ENCODE data around the gene SAE1.
"Not testable (repeated sequence)": the region's sequence is repeated elsewhere in the genome, so short reads cannot be mapped to it uniquely, and the experiment has no call there.

SAE1 gene

GRCh38 chr19:47130589-47131227, at the start of gene SAE1:
Gene SAE1 (plus strand): TSS chr19:47130835. CDS start chr19:47130931, 96 bp downstream.
- DNase-seq, result peak; percentile 89

- DNase-seq, result no peak
These were observed 49.5 kb upstream of the SAE1 start for GRCh38 chr19:47081095-47081494.

DNA sequence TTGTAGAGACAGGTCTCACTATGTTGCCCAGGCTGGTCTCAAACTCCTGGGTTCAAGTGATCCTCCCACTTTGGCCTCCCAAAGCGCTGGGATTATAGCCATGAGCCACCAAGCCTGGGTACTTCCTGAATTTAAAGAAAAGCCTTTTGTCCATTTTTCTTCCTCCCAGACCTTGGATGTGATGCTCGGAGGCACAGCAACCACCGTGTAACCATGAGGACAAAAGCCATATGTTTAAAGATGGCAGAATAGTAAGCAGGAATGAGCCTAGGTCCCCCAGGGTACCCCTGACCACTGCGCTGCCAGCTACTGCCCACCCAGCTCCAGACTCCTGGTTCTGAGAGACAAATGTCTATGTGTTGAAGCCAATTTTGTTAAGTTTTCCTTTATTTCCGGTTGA, 48.1 kb upstream of the SAE1 start:
- no peak for DNase-seq

DNA sequence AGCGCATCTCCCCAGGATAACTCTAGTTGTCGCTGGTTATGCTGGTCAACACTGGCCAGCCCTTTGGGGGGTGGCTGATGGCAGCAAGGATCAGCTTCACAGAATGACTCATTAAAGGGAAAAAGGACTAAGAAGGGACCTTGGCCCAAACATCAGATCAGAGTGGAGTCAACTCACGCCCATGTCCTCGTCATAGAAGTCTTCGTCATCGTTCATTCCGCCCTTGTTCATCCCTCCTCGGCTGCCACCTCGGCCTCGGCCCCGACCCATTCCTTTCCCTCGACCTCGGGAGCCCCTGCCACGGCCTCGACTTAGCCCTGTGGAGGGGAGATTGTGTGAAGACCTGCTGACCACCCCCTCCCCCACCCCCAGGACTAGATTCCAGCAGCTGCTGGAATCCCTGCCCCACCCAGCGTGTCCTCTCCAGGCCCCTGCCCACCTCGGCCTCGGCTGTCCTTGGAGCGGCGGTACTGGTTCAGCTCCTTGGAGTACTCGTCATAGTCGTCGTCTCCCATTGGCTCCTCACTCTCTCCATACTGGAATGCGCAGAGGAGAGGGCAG, 45.7 kb upstream of the SAE1 start:
- DNase-seq, result no peak

GRCh38 chr19:47086280-47086679, 44.4 kb upstream of the SAE1 start:
- DNase-seq, result no peak

- DNase-seq, result no peak
These were observed 40.8 kb upstream of the SAE1 start for GRCh38 chr19:47089767-47090350.

- DNase-seq, result no peak
These were observed 37.4 kb upstream of the SAE1 start for GRCh38 chr19:47093254-47093653.

- DNase-seq, result no peak
These were observed 36.8 kb upstream of the SAE1 start for GRCh38 chr19:47093841-47094240.

DNA sequence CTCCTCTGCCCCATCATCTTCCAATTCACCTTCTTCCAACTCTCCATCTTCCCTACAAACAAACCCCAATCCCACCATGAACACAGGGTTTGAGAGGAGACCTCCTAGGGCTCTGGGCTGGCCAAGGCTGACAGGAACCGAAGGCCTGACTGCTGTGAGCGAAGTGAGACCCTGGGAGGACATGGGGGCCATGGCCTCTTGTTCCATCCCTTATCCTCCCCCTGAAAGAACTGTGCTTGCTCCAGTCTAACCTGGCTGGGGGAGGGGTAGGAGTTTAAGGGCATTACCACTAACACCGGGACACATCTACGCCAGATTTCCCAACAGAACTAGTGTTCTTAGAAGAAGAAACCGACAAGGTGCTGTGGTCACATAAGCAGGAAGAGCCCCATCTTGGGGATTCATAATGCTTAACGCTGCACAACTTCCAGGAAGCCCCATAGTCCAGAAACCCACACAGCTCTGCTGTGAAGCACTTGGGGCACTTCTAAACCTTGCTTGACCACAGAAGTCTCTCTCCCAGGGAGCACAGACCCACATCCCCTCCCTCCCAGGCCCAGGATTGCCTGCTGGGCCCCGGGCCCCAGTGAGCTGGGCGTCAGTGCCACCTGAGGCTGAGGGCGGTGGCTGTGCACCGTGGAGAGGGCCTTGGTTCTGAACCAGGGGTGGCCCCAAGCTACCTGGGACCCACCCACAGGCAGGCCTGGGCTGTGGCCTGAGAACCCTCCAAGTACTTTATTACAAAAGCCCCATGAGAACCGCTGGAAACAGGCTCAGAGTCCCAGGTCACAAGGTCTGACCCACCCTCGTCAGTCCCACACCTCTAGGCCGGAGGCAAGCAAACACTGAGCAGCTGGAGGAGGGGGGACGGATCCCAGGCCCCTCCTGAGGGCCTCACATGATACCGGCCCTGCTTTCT, 35.8 kb upstream of the SAE1 start:
- DNase-seq, result peak; percentile 9

GRCh38 chr19:47095476-47096099, 35.0 kb upstream of the SAE1 start:
- no peak for DNase-seq

DNA sequence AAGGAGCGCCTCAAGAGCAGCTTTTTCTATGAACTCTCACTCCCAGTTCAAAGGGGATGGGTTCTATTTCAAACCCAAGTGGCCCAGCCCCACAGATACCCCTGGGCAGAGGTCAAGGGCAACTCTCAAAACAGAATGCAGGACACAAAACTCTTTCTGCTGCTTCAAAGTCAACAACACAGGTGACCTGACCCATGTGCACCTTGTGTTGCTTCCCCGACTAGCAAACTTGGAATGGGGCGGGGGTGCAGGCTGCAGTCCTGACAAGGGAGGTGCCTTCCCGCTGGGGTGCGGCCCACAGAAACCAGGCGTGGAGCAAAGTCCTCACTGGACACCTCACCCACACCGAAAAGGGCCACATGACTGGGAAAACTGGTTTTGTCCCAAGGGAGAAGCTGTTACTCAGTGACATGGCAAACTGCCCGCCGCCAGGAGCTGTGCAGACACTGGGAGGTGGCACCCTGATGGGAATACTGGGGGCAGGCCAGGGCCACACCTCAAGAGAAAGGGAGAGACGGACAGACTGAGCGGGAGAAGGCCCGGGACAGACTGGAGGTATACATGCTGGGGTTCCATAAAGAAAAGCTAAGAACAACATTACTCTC, 34.4 kb upstream of the SAE1 start:
- DNase-seq, result no peak

- DNase-seq, result no peak
These were observed 33.9 kb upstream of the SAE1 start for GRCh38 chr19:47096721-47097120.

- no peak for DNase-seq
These were observed 33.0 kb upstream of the SAE1 start for GRCh38 chr19:47097396-47098201.

- no peak for DNase-seq
These were observed 32.0 kb upstream of the SAE1 start for GRCh38 chr19:47098608-47099007.

- DNase-seq, result no peak
These were observed 31.0 kb upstream of the SAE1 start for GRCh38 chr19:47099576-47100050.

DNA sequence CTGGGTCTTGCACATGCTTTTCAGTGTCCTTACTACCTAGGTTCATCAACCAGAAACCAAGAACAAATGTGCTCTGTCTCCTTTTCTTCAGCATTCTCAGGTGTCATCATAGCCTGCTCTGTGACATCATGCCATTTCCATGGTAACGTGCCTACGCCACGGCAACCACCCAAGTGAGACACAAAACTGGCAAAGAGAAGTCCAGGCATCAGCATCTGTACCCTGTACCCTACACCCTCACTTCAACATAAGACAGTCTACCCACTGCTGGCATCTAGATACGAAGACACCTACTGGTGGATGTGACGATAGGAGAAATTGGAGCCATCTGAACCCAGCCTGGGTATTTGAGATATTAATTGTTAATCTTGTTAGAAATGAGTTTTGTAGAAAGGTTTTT, 30.3 kb upstream of the SAE1 start:
- DNase-seq, result no peak

DNA sequence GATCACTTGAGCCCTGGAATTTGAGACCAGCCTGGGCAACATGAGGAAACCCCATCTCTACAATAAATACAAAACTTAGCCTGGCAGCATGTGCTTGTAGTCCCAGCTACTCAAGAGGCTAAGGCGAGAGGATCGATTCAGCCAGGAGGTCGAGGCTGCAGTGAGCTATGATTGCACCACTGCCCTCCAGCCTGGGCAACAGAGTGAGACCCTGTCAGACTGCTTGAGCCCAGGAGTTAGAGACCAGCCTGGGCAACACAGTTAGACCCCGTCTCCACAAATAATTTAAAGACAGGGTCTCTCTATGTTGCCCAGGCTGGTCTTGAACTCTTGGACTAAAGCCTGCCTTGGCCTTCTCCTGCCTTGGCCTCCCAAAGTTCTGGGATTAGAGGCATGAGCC, 29.5 kb upstream of the SAE1 start:
- DNase-seq, result not testable (repeated sequence)

DNA sequence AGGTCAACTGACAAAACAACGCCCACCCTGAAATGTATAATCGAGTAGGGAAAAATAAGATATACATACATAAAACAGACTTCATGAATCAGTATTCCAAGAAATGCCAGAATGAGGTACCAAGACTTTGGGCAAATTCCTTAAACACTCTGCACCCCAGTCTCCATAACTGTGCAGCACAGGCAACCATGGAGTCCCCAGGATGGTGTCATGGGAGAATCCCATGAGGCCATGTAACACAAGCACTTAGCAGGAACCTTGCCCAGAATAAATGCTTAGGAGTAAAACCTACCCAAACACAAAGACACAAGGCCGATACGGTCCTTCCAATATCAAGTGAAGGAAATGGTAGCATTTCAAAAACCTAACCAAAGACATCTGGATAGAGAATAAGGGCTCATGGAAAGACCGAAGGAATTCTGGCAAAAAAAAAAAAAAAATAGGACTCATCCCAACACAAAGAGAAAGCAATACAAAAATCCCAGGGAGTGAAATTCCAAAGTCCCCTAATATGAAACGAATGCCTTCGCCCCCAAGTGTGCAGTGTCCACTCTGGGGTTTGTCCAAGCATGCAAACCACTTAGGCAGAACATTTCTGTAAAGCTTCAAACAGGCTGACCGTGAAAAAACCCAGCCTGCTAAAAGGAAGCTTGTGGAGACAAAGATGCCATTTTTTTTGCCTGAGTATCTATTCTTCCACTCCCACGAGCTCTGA, 28.1 kb upstream of the SAE1 start:
- DNase-seq, result no peak

DNA sequence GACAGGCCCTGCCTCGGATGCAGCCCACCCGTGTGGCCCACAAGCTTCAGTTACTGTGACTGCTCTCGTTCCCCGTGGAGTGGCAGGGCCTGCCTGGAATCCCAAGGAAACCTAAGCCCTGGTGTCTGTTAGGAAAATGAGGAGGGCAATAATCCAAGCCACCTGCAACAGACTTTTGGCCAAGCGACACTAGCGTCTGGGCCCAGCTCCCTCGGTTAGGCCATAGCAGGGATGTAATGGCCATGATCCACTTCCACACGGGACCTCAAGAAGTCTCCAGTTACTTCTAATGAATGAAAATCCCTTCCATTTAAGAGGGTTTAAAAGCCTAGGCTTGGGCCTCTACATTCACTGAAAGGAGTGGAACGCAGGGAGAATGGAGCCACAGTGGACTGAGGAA, 26.0 kb upstream of the SAE1 start:
- no peak for DNase-seq

DNA sequence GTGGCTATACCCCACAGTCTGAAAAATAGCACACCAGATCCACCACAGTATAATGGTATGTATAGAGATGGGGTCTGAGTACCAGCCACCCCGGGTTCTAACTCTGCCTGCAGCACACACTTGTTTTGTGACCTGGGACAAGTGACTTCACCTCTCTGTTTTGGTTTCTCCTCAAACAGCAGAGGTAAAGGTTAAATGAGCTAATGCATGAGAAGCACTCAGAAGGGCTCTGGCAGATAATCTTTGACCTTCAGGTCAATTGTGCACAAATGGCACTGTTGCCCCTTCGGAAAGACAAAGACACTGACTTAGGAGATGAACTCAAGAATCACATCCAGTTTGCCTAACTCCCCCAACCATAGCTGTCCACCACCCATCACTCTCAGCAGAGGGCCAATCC, 24.8 kb upstream of the SAE1 start:
- no peak for DNase-seq

GRCh38 chr19:47106821-47107201, 23.8 kb upstream of the SAE1 start:
- DNase-seq, result no peak
